COR-L47 (cell line): ENCODE data around the gene RPS16.

Experiments used
- DNase-seq: peaks from one replicate; lab custom pipeline; 2025; lab: John Stamatoyannopoulos, UW

Gene RPS16

DNA sequence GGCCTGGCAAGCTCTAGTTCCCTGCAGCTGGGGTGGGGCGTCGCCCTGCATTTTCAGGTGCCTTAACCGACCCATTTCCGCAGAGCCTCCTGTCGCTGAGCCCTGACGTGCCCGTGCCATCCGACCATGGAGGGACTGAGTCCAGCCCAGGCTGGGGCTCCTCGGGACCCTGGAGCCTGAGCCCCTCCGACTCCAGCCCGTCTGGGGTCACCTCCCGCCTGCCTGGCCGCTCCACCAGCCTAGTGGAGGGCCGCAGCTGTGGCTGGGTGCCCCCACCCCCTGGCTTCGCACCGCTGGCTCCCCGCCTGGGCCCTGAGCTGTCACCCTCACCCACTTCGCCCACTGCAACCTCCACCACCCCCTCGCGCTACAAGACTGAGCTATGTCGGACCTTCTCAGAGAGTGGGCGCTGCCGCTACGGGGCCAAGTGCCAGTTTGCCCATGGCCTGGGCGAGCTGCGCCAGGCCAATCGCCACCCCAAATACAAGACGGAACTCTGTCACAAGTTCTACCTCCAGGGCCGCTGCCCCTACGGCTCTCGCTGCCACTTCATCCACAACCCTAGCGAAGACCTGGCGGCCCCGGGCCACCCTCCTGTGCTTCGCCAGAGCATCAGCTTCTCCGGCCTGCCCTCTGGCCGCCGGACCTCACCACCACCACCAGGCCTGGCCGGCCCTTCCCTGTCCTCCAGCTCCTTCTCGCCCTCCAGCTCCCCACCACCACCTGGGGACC lies 27.9 kb downstream of the RPS16 start:
- no peak for DNase-seq

DNA sequence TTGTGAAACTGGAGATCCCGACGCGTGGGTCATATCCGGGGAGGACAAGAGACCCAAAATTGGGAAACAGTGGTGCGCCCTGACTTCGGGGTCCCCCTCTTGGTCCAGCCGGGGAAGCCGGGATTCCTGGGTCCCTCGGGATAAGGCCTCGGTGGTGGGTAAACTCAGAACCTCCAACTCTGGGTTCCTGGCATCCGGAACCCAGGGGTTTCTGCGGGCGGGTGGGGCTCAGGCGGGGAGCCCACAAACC lies 28.4 kb downstream of the RPS16 start:
- no peak for DNase-seq

DNA sequence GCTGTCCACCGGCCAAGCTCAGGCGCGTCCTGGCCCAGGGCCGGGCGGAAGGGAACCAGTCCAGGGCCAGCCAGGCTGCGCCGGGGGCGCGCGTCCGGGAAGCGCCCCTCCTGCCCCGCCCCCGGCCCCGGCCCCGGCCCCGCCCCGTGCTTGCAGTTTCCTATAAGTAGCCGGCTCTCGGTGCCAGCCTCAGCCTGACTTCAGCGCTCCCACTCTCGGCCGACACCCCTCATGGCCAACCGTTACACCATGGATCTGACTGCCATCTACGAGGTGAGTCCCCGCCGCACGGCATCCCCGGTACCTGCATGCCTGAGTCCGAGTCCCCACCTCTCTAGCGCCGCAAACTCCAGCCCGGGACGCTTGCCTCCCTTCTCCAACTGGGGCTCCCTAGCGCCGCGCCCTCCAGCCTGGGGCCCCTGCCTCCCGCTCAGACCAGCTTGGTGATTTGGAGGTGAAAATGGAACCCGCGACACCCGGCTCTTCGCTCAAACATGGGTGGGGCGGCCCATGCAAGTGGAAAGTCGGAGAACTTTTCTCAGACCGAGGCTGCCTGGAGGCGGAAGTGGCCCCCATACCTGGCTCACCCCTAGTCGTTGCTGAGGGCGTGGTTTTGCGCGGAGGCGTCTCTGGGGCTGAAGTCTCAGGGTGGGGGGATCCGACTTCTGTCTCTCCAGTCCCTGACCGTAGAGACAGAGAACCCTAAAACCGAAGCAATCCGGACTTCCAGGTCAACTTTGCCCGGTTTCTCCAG lies 28.9 kb downstream of the RPS16 start, which contains the start of gene ZFP36:
TSS of gene ZFP36 (plus strand) at position 192 of the 754 bp plus-strand sequence. CDS start at position 250, 58 bp downstream.
- DNase-seq: peak; percentile 51

DNA sequence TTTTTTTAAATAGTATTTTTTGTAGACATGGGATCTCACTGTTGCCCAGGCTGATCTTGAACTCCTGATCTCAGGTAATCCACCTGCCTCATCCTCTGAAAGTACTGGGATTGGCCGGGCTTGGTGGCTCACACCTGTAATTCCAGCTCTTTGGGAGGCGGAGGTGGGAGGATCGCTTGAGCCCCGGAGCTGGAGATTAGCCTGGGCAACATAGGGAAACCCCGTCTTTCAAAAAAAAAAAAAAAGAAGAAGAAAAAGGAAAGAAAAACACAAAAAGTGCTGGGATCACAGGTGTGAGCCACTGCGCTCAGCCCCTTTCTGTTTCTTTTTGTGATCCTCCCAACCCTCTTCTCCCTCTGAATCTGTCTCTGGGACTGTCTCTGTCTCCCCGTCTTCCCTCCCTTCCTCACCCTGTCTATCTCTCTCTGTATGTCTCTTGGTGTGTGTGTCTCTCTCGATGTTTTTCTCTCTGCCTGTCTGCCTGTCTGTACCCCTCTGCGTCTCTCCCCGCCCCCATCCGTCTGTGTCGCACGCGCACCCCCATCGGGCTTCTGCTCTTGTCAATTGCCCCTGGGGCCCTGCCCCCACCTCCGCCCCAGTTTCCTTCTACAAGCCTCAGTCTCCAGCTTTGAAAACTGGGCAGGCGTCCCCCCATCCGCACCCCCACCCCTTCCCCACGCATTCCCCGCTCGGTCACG lies 29.6 kb downstream of the RPS16 start:
- DNase-seq: no peak

DNA sequence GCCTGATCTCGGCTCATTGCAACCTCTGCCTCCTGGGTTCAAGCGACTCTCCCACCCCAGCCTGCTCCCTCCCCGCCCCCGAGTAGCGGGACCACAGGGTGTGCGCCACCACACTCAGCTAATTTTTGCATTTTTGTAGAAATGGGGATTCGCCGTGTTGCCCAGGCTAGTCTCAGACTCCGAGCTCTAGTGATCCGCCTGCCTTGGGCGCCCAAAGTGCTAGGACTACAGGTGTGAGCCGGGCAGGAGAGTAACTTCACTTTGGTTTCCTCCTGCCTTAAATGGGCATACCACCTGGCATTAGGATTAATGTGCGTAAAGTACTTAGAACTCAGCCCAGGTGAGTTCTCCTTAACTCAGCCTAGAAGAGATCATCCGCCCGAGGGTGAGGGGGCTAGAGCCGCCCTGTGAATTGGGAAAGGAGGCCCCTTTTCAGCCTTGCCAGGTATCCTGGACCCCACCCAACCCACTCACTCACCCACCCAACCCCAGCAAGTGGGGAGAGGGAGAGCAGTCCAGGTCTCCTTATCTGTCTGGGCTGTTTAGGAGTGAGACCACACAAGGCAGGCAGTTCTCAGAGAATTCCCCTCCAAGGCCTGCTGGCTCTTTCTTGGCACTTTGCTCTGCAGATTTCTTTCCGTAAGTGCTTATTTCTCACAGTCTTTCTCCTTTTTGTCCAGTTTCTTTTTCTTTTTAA lies 30.3 kb downstream of the RPS16 start:
- DNase-seq: no peak

DNA sequence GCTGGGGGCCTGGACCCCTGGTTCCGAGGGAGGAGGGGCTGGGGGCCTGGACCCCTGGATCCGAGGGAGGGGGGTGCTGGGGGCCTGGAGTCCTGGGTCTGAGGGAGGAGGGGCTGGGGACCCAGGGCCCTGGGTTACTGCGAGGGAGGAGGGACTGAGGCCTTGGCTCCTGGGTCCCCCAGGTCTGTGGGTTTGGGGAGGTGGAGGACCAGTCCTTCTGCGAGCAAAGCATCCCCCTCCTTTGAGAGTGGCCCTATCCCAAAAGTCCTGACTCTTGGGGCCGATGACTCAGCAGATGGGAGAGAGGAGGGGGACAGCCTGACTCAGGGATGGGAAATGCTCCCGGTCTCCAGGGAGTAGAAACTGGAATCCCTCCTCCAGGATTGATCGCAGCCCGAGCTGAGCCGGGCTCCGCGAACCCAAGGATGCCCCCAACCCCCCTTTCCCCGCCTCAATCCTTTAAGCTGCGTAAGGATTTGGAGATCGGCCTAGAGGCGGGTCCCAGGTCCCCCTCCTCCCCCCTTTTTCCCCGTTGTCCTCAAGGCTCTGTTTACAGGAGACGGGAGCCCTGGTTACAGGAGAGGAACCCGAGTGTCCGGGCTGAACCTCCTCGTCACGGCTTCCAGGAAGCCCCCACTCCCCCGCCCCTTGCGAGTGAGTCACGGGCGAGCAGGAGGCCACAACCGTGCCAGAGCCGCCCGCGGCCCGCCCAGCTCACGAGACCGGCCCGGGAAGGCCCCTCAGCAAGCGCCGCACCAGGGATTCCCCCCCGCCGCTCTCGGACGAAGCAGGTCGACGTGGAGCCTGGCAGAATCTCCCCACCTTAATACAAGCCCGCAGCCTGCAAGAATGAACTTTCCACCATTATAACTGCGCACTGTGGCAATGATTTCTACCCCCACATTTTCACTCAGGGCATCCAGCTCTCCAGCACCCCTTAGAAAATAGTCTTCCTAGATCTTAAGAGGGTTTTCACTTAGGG lies 32.1 kb downstream of the RPS16 start:
- DNase-seq: peak; percentile 82

DNA sequence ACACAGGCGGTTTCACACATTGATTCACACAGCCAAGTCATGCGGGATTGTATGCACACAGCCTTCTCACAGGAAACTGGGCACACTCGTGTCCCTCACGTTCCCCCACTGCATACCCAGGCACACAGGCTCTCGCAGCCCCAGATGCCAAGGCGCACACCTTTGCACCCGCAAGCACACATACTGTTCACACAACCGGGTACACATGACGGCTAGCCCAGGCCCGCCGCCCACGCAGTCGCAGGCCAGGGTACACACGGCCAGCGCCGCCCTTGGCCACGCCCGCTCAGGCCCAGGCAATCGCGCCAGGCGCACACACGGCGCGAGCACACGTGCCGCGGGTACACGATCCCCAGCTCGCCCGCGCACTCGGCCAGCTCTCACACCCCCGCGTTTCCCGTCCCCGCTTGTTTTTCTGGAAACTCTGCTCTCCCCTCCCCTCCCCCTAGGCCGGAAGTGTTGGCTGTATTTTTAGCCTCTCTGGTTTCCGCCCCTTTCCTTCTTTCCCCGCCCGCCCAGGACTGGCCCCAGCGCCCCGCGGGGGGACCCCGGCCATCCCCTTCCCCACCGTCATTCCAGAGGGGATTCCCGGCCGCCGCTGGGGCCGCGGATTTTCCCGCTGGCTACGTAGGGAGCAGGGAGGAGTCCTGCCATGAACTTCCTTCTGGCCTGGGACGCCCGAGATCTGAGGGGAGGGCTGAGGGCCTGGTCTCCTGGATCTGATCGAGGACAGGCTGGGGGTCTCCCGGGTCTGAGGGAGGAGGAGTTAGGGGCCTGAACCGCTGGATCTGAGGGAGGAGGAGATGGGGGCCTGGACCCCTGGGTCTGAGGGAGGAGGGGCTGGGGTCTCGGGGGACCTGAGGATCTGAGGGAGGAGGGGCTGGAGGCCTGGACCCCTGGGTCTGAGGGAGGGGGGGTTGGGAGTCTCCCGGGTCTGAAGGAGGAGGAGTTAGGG lies 33.1 kb downstream of the RPS16 start:
- peak; percentile 66 for DNase-seq

DNA sequence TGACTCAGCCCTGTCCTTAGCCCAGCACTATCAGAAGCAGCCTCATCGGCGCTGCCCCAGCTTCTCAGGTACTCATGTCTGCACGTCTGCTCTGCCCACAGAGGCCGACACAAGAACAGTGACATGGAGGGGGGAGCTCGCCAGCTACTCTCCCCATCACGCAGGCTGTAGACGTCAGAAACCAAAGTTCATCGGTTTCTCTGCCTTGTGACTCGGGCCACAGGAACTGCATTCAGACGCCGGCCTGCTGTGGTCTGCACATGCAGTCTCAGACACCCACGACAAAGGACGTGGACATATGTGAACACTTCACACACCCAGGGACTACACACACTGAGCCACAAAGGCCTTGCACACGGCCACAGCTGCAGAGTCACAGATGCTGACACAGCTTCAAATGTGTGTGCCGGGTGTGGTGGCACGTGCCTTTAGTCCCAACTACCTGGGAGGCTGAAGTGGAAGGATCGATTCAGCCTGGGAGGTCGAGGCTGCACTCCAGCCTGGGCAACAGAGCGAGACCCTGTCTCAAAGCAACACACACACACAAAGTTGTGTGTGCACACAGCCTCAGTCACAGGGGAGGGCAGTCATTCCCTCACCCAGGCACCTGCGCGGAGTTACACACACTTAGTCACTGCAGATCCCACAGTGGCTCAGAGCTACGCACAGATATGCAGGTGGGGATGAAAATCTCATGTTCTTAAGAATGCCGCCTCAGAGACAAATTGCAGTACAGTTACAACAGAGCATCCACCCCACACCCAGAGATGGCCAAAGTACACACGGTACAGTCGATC lies 34.0 kb downstream of the RPS16 start:
- DNase-seq: no peak

DNA sequence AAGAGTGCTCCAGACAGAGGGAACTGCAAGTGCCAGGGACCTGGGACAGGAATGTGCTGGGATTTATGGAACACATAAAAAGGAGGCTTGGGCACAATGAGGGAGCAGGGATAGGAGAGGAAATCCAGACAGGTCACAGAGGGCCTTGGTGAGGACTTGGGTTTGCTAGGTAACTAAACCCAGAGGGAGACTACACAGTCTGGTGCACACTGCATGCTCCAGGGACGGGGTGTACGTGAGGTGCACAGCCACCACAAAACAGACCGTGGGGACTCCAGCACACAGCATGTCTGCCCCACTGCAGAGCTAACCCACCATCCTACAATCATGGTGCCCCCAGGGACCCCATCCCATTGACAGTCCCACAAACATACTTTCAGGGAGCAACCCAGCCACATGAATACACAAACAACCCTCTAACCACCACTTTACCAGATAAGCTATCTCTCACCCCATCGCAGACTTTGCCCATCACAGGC lies 34.6 kb downstream of the RPS16 start:
- no peak for DNase-seq

DNA sequence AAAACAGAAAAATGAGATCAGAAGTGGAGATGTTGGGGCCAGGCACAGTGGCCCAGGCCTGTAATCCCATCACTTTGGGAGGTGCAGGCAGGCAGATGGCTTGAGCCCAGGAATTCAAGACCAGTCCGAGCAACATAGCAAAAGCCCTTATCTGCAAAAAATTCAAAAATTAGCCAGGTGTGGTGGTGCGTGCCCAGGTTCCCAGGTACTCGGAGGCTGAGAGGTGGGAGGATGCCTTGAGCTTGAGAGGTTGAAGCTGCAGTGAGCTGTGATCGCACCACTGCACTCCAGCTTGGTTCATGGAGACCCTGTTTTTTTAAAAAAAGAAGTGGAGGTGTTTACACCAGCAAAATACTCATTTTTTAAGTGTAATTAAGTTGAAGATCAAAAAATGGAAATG lies 35.7 kb downstream of the RPS16 start:
- no peak for DNase-seq

DNA sequence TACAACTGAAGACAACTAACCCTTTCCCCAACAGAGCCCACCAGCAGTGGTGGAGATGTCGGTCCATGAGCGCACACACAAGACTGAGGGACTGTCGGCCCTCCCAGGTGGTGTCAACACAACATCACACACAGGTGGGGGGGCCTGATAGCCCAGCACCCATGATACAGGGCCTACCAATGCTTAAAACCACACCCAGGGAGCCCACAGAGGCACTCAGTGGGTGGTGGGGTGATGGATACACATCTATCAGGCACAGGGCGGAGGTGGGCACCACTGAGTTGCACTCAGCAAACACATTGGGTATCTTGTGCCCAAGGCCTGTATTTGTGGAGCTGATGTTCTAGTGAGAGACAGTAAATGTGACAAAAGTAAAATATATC lies 36.1 kb downstream of the RPS16 start:
- no peak for DNase-seq

DNA sequence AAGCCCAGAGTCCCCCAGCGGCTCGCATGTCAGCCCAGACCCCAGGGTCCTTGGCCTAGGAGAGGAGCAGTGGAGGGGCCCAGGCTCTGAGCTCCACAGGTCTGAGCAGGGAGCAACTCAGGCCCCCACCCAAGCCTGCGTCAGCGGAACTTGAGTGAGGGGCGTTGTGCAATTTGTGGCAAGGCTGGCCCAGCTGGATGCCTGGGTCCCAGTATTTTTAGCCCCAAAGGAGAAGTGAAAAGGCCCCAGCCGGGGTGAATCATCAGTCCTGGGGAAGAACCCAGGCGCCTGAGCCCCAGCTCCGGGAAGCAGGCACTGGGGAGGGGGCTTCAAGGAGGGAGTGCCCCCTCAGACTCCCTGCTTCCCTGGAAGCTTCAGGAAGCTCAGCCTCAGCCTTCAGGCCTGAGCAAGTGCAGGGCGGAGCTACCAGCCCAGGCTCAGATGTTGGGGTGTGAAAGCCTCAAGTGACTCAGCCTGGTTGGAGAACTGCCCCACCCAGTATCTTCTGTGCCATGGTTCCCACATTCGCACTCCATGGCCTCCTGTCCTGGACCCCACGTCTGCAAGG lies 37.4 kb downstream of the RPS16 start:
- DNase-seq: no peak

DNA sequence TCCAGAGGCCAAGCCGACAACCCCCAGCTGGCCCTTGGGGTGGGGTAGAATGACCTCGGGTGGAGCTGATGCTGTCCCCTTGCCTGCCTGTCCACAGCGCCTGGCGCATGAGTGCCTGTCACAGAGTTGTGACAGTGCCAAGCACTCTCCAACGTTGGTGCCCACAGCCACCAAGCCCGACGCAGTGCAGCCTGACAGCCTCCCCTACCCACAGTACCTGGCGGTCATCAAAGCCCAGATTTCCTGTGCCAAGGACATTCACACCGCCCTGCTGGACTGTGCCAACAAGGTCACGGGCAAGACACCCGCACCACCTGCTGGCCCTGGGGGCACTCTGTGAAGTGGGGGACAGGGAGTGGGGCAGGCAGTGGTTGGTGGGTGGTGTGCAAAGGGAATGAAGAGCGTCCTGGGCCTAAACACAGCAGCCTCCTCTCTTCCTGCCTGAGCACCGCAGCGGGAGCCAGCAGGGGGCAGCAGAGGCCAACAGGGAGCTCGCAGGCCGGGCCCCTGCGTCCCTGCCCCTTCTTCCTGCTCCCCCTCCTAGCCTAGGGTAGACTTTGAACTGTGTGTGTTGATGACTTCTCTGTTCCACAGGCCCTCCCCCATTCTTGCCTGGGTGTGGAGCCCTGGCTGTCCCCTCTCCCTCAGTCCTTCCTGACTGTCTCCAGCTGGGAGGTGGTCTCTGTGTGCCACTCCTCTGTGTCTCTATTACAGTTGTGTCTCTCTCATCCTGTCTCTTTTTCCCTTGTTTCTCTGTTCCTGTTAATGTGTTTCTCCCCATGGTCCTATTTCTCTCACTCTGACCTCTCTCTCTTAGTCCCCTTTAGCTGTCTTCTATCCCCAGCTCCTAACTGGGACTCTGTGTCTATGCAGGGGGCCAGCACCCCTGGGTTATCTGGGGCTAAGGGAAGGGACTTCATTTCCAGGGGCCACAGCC lies 38.1 kb downstream of the RPS16 start:
- DNase-seq: peak; percentile 67

DNA sequence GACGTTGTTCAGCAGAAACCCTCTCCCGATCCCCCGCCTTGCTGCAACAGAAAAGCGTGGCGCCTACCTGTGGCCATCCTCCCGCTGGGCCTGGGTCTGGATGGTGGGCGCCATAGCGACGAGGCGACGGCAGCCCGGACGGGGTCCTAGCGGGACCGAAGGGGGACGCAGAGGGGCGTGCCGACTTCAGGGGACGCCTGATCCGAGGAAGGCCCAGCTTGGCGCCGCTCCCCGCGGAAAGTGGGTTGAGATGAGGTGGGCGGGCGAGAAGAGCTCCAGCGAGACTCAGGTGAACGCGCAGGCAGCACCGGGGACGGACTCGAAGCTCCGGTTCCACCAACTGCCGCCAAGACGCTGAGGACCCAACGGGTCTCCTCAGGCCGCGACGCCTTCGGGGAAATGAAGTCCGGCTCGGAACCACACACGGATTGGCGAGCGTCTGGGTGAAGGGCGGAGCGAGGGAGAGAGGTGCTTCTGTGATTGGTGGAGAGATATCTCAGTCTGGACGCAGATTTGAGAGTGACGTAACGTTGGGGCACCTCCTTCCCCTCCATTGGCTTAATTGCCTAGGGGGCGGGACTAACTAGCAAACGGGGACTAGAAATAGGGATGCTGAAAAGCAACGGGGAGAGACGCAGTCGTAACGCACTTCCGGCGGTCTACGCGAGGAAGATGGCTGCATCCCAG lies 44.9 kb downstream of the RPS16 start, which contains the start of the genes MED29 and PAF1:
TSS of gene MED29 (plus strand) at position 628 of the 687 bp plus-strand sequence. CDS start at position 673, 45 bp downstream.
TSS of gene PAF1 (minus strand) at position 356 of the 687 bp plus-strand sequence. CDS start at position 114, 242 bp downstream.
- peak; percentile 99 for DNase-seq

DNA sequence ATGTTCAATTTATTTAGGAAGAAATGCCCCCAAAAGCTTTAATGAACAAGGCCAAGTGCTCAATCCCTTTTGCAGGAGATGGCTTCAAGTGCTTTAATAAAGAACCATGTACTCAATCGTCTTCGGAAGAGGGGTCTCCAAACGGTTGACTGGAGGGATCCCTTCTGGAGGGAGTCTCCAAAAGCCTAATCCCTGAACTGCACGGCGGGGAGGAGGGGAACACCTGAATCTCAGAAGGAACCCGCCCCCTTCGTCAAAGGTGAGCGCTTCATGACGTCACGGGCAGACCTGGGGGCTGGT lies 45.3 kb downstream of the RPS16 start:
- no peak for DNase-seq

DNA sequence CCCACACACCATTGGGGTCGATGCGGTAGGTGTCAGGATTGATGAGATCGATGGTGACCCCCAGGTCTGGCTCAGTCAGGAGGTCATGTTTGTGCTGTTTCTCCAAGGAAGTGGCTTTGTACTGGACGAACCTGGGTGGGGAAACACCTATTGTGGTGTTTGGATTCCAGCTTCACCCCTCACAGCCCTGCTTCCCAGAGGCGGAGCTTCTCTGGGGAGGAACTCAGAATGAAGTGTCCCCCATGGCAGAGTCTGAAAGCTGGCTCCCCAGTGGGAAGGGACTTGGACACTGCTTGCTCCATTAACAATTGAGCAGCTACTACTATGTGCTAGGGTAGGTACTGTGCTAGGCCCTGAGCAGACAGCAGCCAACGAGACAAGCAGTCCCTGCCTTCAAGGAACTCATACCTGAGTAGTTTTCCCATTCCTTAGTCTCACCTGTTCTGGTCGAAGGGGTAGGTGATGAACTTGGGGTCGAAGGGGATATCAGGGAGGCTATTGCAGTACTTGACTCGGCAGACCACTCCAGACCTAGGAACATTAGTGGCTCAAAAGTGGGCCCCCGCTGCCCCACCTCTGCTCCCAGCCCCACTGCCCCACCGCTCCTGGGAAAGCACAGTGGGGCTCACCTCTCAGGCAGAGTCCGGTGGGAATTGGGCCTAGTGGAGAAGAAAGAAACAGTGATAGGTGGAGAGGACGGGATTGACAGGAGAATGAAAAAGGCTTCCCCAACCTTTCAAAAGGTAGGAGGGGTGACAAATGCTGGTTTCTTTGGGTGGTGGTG lies 45.9 kb downstream of the RPS16 start:
- no peak for DNase-seq
